ENCODE measurements around the gene HDGFL3. TPM values are rescaled to one million over a fixed set of nuclear protein-coding genes. Genes with fewer than 3 reads are reported as not detected.

HDGFL3 gene
- total and polyA plus RNA-seq, 7 donors: 2.6 to 10.4 (median 4.8) TPM

GRCh38 chr15:83194528-83194927 is 13.1 kb downstream of the HDGFL3 start:
- no peaks in the 10 kb centered on the region for H3K27me3 ChIP-seq (ENCODE audit: insufficient read depth in 3 of 3, low read length in 2 of 3)
- H3K4me1 ChIP-seq: peaks cover 8% of the 10 kb centered on the region
- no peak for DNase-seq
- no peak overlapping the region for H3K27ac ChIP-seq
- TF ChIP-seq CTCF (IDR thresholded peaks at IDR 0.05): no peak
- no peak for ATAC-seq
- H3K36me3 ChIP-seq (ENCODE audit: insufficient read depth in 1 of 2, low read depth in 1 of 2): no peaks in the 10 kb centered on the region
- WGBS, 3 donors: 83 to 85% (median 84%) methylated on average over 2 of the region's 2 CpGs
- H3K4me3 ChIP-seq: no peak overlapping the region
- intact Hi-C loops (cut with DNase I): no loop called here
- no peaks in the 10 kb centered on the region for H3K9me3 ChIP-seq

- no peak overlapping the region for H3K4me3 ChIP-seq
- WGBS, 3 donors: 85 to 90% (median 85%) methylated on average over 2 of the region's 2 CpGs
Measured at GRCh38 chr15:83193721-83194120, 13.9 kb downstream of the HDGFL3 start.

GRCh38 chr15:83192742-83193141 is 14.9 kb downstream of the HDGFL3 start:
- H3K27ac ChIP-seq: no peak overlapping the region
- ATAC-seq: no peak
- peaks cover 8% of the 10 kb centered on the region for H3K4me1 ChIP-seq
- no peaks in the 10 kb centered on the region for H3K9me3 ChIP-seq
- no peak overlapping the region for H3K4me3 ChIP-seq
- DNase-seq: no peak
- WGBS, 3 donors: 93 to 98% (median 94%) methylated on average over 2 of the region's 2 CpGs
- no peaks in the 10 kb centered on the region for H3K27me3 ChIP-seq (ENCODE audit: insufficient read depth in 3 of 3, low read length in 2 of 3)
- intact Hi-C loops (cut with DNase I): no loop called here
- TF ChIP-seq CTCF (IDR thresholded peaks at IDR 0.05): no peak
- H3K36me3 ChIP-seq (ENCODE audit: insufficient read depth in 1 of 2, low read depth in 1 of 2): no peaks in the 10 kb centered on the region

More at GRCh38 chr15:83193721-83194120, 13.9 kb downstream of the HDGFL3 start:
- H3K4me1 ChIP-seq: peaks cover 8% of the 10 kb centered on the region
- H3K9me3 ChIP-seq: no peaks in the 10 kb centered on the region
- DNase-seq (no peak), ATAC-seq (no peak)
- no peaks in the 10 kb centered on the region for H3K36me3 ChIP-seq (ENCODE audit: insufficient read depth in 1 of 2, low read depth in 1 of 2)
- no peaks in the 10 kb centered on the region for H3K27me3 ChIP-seq (ENCODE audit: insufficient read depth in 3 of 3, low read length in 2 of 3)
- intact Hi-C loops (cut with DNase I): no loop called here
- H3K27ac ChIP-seq: no peak overlapping the region
- TF ChIP-seq CTCF (IDR thresholded peaks at IDR 0.05): no peak

GRCh38 chr15:83190450-83190849 is 17.2 kb downstream of the HDGFL3 start:
- no peak for TF ChIP-seq CTCF (IDR thresholded peaks at IDR 0.05)
- 94 to 97% (median 95%) methylated on average over 1 of the region's 1 CpG for WGBS, 3 donors
- Histone ChIP-seq H3K4me1 (peaks cover 8% of the 10 kb centered on the region), H3K9me3 (no peaks in the 10 kb centered on the region), H3K36me3 (ENCODE audit: insufficient read depth in 1 of 2, low read depth in 1 of 2) (no peaks in the 10 kb centered on the region), H3K27ac (no peak overlapping the region), H3K4me3 (no peak overlapping the region), H3K27me3 (ENCODE audit: insufficient read depth in 3 of 3, low read length in 2 of 3) (no peaks in the 10 kb centered on the region)
- intact Hi-C loops (cut with DNase I): no loop called here
- no peak for ATAC-seq
- DNase-seq: no peak

DNA sequence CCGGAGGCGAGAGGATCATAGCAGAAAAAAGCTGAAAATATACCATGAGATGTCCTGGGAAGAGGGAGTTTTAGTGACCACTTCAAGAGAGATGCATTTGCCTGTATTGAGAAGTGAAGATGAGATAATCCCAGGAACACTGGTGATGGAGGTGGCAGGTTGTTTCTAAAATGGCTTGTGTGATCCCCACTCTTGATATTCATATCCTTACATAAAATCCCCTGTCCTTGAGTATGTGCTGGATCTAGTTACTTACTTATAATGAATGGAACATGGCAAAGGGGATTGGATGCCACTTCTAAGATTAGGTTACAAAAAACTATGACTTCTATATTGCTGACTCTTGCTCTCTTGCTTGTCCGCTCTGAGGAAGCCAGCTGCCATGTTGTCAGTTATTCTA is 22.1 kb downstream of the HDGFL3 start:
- no peaks in the 10 kb centered on the region for H3K36me3 ChIP-seq (ENCODE audit: insufficient read depth in 1 of 2, low read depth in 1 of 2)
- ATAC-seq (no peak), DNase-seq (no peak)
- H3K4me1 ChIP-seq: no peaks in the 10 kb centered on the region
- no peaks in the 10 kb centered on the region for H3K9me3 ChIP-seq
- WGBS, 3 donors: 88 to 96% (median 92%) methylated on average over 3 of the region's 3 CpGs
- TF ChIP-seq CTCF (IDR thresholded peaks at IDR 0.05): no peak
- intact Hi-C loops (cut with DNase I): no loop called here
- H3K4me3 ChIP-seq: no peak overlapping the region
- no peak overlapping the region for H3K27ac ChIP-seq
- no peaks in the 10 kb centered on the region for H3K27me3 ChIP-seq (ENCODE audit: insufficient read depth in 3 of 3, low read length in 2 of 3)
